Hematopoietic multipotent progenitor cell treated with erythropoietin and hydrocortisone succinate and interleukin-3 and kit ligand, for 4 days (in vitro differentiated cells): ENCODE results near the gene HSD17B8.

Experiments used
- DNase-seq: peaks from one replicate; pipeline ENCODE4 v3.0.0-alpha.2; 2015

The HSD17B8 gene

GRCh38 chr6:33171880-33172687 is 32.4 kb upstream of the HSD17B8 start:
- DNase-seq: no peak

DNA sequence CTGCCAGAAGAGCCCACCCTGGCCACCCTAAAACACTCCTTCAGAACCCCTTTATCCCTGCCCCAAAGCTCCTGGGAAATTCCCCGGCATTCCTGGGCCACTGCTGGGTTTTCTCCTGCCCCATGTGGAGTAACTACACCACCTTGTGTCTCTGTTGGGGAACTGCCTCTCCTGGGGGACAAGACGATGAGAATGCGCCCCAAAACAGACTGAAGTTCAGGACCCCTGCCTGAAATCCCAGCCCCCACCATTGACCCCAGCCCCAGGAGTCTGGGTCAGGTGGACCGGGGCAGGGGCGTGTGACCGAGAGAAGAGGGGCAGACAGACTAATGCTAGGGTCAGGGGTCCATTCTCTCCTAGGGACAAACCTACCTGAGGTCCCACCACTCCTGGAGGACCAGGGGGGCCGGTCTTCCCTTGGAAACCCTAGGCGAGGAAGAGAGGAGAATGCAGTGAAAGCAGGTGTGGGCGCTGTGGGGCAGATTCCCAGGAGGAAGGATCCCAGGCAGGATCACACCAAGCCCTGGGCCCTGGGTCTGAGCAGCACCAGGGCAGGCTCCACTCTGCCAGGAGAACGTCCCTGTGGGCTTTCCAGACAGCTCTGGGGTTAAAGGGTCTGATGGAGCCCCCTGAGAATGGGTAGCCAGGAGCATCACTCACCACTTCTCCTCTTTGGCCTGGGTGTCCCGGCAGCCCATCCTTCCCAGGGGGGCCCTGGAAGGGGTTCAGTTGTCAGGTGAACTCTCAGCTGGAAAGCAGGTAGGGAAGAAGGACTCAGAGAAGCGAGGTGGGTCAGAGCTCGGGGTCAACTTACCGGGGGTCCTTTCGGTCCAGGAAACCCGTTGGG is 31.5 kb upstream of the HSD17B8 start:
- DNase-seq: peak; percentile 48

- no peak for DNase-seq
Observed at GRCh38 chr6:33173535-33174180, 30.8 kb upstream of the HSD17B8 start.

GRCh38 chr6:33174784-33175183 is 29.7 kb upstream of the HSD17B8 start:
- DNase-seq: no peak

GRCh38 chr6:33175436-33176069 is 28.9 kb upstream of the HSD17B8 start:
- no peak for DNase-seq

DNA sequence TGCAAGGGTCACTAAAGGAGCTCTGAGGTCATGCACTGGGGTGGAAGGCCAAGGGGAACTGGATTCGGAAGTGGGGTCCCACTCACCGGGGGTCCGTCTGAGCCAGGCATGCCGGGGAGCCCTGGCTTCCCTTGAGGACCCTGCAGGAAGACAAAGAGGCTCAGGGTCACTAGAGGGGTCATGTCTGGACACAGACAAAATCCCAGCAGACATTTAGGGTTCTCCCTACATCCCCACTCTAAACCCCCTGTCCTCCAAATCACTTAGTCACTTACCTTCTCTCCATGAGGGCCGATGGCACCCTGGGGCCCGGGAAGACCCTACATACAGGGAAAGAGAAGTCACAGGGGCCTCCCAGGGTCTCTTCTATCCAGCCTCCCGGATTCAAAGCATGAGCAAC is 27.5 kb upstream of the HSD17B8 start:
- DNase-seq: no peak

DNA sequence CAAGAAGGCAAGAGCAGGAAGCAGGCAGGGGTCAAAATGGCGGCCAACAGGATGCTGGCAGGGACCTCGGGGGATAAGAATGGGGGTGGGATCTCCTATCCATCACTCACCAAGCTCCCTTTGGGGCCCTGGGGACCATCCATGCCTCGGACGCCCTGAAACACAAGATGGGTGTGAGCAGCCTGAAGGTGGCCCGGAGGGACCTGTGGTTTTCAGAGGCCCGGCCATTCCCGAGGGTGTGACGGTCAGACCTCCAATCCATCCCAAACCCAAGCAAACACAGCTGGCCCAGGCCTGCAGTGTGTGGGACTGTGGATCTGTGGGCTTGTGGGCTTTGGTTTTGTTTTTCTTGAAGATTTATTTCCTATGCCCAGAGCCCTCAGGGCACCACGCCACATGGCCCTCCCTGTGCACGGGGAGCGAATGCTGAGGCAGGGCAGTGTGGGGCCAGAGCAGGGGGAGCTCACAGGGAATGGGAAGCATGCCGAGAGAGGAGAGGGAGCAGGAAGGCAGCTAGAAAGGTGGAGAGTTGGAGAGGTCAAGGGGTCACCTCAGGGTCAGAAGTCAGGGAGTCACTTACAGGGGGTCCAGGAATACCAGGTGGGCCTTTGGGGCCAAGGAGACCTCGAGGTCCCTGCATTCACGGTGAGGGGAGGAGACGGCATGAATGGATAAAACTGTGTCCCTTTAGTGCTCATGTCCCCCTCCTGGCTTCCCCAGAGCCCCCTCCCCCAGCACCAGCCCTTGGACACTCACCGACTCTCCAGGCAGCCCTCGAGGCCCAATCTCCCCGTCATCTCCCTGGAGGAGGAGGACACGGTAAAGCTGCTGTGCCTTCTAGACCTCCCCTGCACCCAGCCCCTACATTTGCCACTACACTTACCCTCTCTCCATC is 26.7 kb upstream of the HSD17B8 start:
- DNase-seq: no peak

DNA sequence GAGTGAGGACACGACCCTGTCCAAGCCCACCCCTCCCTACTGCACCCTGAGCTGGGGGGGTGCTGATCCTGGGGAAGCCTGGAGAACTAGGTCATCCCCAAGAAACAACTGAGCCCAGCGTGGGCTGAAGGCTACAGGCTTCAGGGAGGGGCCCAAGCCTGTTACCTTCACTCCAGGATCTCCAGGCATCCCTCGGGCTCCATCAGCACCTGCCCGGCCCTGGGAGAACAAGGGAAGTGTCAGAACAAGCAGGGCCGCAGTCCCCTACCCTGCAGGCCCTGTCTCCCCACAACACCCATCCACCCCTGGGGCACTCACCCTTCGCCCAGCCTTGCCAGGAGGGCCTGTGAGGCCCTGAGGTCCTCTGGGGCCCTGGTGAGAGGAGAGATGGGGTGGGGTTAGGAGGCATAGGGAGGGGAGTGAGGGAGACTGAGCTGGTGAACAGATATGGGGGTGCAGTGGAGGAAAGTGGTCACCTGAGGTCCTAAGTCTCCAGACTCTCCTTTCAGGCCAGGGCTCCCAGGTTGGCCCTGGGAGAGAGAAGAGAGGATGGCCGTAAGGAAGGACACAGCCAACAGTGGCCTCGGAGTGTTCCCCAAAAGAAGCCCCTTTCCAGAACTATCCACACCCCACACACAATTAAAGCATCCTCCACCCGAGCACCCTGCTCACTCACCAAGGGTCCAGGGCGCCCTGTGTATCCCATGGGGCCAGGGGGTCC is 25.5 kb upstream of the HSD17B8 start:
- DNase-seq: no peak

DNA sequence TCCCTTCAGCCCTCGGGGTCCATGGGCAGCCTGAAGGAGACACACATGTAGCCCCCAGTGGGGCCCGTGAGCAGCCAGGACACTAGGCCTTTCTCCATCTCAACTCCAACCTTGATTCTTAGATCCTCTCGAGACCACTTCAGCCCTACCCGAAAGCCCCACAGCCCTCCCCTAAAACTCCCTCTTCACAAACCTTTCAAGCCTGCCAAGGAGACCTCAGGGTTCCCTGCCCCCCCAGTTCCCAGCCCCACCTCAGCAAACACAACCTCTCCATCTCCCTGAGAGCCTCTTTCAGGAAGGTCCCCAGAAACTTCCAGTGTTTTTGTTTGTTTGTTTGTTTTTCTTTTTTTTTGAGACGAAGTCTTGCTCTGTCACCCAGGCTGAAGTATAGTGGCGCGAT is 23.3 kb upstream of the HSD17B8 start:
- no peak for DNase-seq

DNA sequence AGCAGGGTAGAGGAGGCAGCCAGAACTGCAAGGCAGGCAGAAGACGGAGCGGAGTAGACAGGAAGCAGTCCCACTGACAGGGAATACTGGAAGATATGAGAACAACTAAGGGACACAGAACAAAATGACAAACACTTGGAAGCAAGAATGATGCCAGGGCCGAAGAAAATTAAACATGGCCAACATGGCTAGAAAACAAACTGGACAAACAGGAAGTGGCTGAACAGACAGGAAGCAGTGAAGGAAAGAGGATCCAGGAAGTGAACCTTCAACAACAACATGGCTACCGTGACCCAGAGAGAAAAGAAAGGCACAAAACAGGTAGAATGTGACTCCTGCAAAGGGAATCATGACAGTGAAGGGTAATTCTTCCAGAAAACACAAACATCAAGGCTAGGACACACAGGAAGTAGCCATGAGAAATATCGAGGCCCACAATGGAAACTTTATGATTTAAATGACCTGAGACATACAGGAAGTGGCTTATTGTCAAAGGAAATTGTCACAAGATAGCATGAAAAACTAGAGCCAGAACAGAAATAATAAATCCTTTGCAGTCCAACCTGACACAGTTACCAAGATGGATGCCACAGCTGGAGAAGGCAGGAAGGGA is 21.3 kb upstream of the HSD17B8 start:
- peak; percentile 46 for DNase-seq

DNA sequence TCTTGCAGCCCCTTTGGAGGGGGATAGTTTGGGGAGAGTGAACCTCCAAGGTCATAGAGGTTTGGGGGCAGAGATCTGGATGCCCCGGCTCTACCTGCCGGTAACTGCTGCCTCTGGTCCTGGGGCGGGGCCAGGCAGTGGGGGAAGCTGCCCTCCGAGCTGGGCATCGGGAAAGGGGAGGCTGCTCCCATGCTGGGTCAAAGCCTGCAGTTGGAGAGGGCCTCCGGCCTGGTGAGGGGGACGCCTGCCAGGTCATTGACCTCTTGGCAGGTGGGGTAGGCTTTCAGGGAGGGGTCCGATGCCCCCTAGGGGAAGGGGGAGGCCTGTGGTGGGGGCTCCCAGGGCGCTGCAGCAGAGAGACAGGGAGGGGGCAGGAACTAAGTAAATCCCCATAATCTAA is 19.3 kb upstream of the HSD17B8 start:
- DNase-seq: no peak

DNA sequence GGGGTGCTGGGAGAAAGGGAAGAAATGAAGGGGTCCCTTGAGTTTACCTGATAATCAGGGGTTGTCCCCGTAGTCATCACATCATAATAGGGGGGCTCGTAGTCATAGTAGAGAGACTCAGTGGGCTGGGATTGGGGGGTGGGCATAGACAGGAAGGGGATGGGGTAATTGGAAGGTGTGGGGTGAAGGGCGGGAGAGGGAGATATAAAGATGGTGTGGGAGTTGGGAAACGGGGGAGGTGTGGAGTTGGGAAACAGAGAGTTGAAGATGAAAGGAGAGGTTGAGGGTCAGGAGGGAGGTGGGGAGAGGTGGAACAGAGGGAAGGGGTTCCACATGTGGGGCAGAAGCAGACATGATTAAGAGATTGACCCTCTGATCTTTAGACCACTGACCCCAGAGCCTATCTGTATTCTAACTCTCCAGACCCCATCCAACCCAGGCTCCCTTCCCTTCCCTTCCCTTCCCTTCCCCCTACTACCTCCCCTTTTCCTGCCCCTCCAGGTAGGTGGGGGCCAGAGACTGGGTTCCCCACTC is 18.7 kb upstream of the HSD17B8 start:
- no peak for DNase-seq

DNA sequence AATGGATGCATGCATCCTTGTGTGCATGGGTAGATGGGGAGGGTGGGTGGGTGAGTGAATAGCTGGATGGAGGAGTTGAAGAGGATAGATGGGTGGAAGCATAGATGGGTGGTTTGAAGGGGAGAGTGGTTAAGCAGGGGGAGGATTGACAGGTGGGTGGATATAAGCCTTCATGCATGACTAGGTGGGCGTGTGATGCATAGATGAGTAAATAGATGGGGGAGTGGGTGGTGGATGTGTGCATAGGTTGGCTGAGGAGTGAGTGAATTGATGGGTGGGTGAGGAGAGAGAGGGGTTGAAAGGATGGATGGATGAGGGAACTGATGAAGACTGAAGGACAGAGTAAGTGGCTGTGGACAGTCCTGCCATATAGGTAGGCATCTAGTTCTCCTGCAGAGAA is 16.6 kb upstream of the HSD17B8 start:
- no peak for DNase-seq

DNA sequence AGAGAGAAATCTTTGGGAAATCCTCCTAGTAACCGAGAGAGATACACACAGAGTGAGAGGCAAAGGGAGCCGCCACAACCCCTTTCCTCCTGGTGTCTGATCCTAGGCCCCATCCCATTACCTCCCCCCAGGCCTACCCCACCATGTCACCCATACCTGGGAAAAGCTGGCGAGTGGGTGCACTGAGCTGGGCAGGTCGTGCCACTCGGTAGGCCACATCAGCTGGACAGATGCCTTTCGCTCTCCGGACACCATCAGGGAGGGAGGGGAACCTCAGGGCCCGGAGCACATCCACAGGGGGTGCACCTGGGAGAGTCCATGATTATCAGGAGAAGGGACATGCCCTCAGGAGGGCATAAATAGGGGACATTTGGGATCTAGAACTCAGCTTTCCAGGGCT is 15.3 kb upstream of the HSD17B8 start:
- DNase-seq: no peak

GRCh38 chr6:33189625-33190448 is 14.6 kb upstream of the HSD17B8 start:
- no peak for DNase-seq

DNA sequence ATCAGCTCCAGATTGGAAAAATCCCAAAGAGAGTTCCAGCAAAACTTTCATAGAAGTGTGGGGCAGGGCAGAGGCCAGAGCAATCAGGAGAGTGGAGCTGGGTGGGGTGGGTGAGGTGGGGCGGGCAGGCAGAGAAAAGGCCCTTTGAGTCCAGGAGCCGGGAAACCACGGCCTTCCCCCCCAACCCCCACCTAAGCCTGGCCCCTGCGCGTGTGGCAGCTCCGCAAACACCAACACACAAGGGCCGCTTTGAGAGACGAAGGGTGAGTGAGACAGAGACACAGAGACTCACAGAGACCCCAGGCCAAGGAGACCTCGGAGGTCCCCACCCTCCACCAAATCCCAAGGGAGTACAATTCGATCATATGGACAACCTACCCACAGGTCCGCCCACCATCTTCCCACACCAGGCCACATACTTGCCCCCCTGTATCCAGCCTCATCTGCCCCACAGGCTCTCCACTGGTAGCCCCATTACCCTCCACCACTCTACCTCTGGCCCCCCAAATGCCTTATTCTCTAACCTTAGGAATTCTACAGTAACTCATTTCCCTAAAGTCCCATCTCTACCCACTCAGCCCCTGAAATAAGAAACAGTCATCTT is 13.8 kb upstream of the HSD17B8 start:
- no peak for DNase-seq

DNA sequence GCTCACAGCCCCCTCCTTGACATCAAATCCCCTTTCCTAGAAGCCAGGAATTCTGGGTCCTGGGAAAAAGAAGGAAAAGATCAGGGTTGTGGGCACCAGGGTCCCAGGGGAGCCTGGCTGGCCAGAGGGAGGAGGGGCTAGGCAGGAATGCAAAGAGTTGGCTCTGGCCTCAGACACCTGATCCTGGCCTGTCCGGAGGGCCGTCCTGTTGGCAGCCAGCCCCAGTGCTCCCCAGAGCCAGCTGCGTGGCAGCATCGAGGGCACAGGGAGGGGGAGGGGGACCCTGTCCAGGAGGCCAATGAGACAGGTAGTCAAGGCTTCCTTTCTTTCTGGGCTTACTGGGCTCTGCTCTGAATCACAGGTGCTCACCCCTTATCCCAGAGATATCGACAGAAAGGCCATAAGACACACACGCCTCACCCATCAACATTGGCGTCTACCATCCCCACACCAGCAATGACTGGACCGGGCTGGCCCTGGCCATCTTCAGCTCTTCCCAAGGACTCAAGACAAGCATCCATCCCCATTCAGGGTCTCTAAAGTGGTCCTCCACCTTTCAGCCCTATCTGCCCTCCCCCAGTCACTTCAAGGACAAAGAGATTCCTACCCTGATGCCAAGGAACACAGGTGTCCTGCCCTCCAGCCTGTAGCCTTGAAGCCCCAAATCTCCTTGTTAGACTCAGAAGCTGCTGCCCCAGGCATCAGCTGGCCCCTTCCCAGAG is 12.9 kb upstream of the HSD17B8 start:
- no peak for DNase-seq

GRCh38 chr6:33192105-33192646 is 12.3 kb upstream of the HSD17B8 start, which contains the start of gene COL11A2:
COL11A2 (minus strand) TSS chr6:33192467; CDS start chr6:33192240, 227 bp downstream.
- no peak for DNase-seq
